Esophagus muscularis mucosa (tissue), 4 donors: ENCODE results near the gene ERCC1.
"Not testable (repeated sequence)": the region's sequence is repeated elsewhere in the genome, so short reads cannot be mapped to it uniquely, and the experiment has no call there.

Source experiments
- CTCF ChIP-seq, 3 experiments: fragments of 200-600 bp in 2 of 3; fragments of 450-650 bp in 1 of 3; sonication (generic) in 2 of 3; IDR thresholded peaks; one replicate each; pipeline ENCODE4 v1.5.1; 2017 to 2019; ENCODE audit warnings: antibody characterized with exemption in 3 of 3, mild to moderate bottlenecking in 2 of 3, moderate library complexity in 1 of 3
- EP300 ChIP-seq: sonication (generic); formaldehyde crosslinking; IDR thresholded peaks from one replicate; pipeline ENCODE4 v1.6.1; 2017; ENCODE audit warnings: antibody characterized with exemption
- POLR2A ChIP-seq: fragments of 450-650 bp; IDR thresholded peaks from one replicate; pipeline ENCODE4 v1.6.1; 2017; ENCODE audit warnings: antibody characterized with exemption, moderate library complexity, mild to moderate bottlenecking, low read depth

- TF ChIP-seq CTCF (IDR thresholded peaks at IDR 0.05); EP300; POLR2A: not testable (repeated sequence)
These were observed 7.3 kb upstream of the ERCC1 start for GRCh38 chr19:45431008-45431407.
